Activated CD4-positive, alpha-beta T cell treated with anti-CD3 and anti-CD28 coated beads, Interleukin-10, Interleukin-2, amounts not matched to agents 100 ng/mL and 50 ng/mL, durations not matched to agents 16 hours and 8 hours (primary cell): ENCODE results near the gene ARSK.

Experiments
- DNase-seq: peaks from one replicate; pipeline ENCODE4 v3.0.0-alpha.2; 2020

ARSK gene

DNA sequence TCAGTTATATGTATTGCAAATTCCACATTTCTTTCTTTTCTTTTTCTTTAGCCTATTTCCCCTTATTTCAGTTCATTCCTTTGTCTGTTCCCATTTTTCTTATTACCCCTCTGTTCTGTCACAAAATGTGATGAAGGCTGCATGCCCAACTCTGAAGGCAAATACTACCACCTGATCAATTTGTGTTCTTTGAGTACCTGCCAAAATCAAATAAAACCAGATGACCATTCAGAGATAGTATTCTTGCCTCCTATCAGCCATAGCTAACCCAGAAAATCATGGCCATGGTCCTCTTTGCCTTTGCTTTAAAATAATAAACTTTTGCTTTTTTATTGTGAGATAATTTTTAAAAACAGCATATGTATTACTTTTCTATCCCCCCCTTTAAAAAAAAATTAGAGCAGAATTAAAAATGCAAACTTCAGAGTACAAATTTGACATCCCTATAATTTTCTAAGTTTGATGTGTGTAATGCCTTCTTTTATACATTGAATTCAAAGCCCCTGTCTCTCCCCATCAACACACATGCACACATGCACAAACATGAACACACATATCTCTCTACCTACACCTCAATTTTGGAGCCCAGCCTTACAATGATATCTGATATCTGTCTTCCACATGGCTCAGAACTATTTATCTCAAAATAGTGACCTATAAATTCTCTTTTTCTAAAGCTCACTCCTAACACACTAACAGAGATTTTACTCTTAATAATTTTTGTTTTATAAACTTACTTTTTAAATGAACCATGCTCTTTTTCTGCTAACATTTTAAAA lies 95.1 kb downstream of the ARSK start:
- DNase-seq: no peak

GRCh38 chr5:95652849-95653248 lies 97.9 kb downstream of the ARSK start:
- no peak for DNase-seq

DNA sequence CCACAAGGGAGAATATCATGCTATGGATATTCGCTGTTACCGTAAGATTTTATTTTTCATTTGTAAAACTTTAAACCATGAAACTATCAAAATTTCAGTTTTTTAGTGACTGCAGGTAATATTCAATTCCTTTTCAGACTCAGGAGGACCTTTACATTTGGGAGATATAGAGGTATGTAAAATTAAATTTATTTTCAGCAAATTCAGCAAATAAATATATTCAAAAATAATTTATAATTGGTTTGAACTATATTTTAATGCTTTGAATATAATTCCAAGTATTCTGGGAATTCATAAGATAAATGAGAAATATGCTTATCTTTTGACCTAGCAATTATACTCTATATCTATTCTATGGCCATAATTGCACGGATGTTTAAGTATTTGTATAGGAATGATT lies 99.3 kb downstream of the ARSK start:
- DNase-seq: no peak
